Endothelial cell of umbilical vein (primary cell): ENCODE measurements around the gene XIRP1. TPM values are rescaled to one million over a fixed set of nuclear protein-coding genes. Genes with fewer than 3 reads are reported as not detected.
A peak's percentile ranks its signal among the peaks of the same experiment; 100 is the strongest.

ENCODE experiments used
- BruUV-seq: library from RNA; stranded (reverse); fragments of 400-500 nt; replicated peaks from 2 replicates; lab custom pipeline; 2021; lab: Mats Ljungman, UMichigan
- CTCF ChIA-PET: fragments of 300-600, 350-600 bp; sonication (Branson Sonifier 250); formaldehyde crosslinking; loops from one replicate; lab custom pipeline; 2021; ENCODE audit warnings: antibody characterized with exemption, inconsistent platforms; lab: Charles Lee
- POLR2A ChIA-PET: fragments of 300-600, 350-600 bp; sonication (Branson Sonifier 250); formaldehyde crosslinking; loops from one replicate; lab custom pipeline; 2021; ENCODE audit warnings: antibody characterized with exemption, inconsistent platforms; lab: Charles Lee
- DNase-seq: peaks from one replicate; pipeline ENCODE4 v3.0.0-alpha.2; 2011; ENCODE audit warnings: low read depth, low spot score
- FAIRE-seq: peaks from 2 replicates; lab custom pipeline; 2011; peaks lifted over from hg19 to GRCh38; lab: Jason Lieb, UNC
- H2AFZ ChIP-seq: 2 replicates; pipeline ENCODE4 v1.6.0; 2012; ENCODE audit warnings: low read depth, low read length, control low read depth, inconsistent platforms
- H3K27ac ChIP-seq: 2 replicates; pipeline ENCODE4 v1.5.1; 2011; ENCODE audit warnings: low read depth, mild to moderate bottlenecking, control low read depth, low read length, moderate library complexity; ENCODE audit not compliant: insufficient read depth
- H3K27me3 ChIP-seq, 2 experiments: 2 replicates each; pipeline versions ENCODE4 v1.6.0 to v1.6.1; 2011; ENCODE audit warnings: low read length in 2 of 2, mixed read lengths in 1 of 2; ENCODE audit not compliant: control insufficient read depth in 2 of 2, insufficient read depth in 2 of 2
- H3K36me3 ChIP-seq, 2 experiments: 2 replicates in 1 of 2; 3 replicates in 1 of 2; pipeline ENCODE4 v1.5.1; 2011; ENCODE audit warnings: low read length in 2 of 2, mild to moderate bottlenecking in 1 of 2, moderate library complexity in 1 of 2; ENCODE audit not compliant: control insufficient read depth in 2 of 2, insufficient read depth in 2 of 2; ENCODE audit errors: extremely low read depth in 1 of 2
- H3K4me1 ChIP-seq: 3 replicates; pipeline ENCODE4 v1.5.1; 2011; ENCODE audit warnings: mild to moderate bottlenecking, low read length; ENCODE audit not compliant: control insufficient read depth, insufficient read depth; ENCODE audit errors: extremely low read depth
- H3K4me2 ChIP-seq: 2 replicates; pipeline ENCODE4 v1.6.1; 2011; ENCODE audit warnings: low read length, control low read depth, mixed read lengths; ENCODE audit not compliant: insufficient read depth
- H3K4me3 ChIP-seq, 3 experiments: fragments of 200-600 bp in 1 of 3; sonication (generic), shearing (Covaris generic) in 1 of 3; replicated peaks in 1 of 3; 2 replicates each; pipeline ENCODE4 v1.5.1; 2011 to 2016; ENCODE audit warnings: control low read depth in 3 of 3, low read length in 3 of 3, mild to moderate bottlenecking in 2 of 3, inconsistent platforms in 1 of 3, low read depth in 1 of 3, moderate library complexity in 1 of 3; ENCODE audit not compliant: insufficient read depth in 1 of 3
- H3K79me2 ChIP-seq: 2 replicates; pipeline ENCODE4 v1.6.0; 2012; ENCODE audit warnings: low read length, inconsistent platforms; ENCODE audit not compliant: control insufficient read depth, insufficient read depth
- H3K9ac ChIP-seq: replicated peaks from 2 replicates; pipeline ENCODE3; 2011; ENCODE audit warnings: low read length, control low read depth; ENCODE audit not compliant: insufficient read depth; ENCODE audit errors: extremely low read depth
- H3K9me1 ChIP-seq: replicated peaks from 3 replicates; pipeline ENCODE4 v1.6.0; 2011; ENCODE audit warnings: mild to moderate bottlenecking, low read length; ENCODE audit not compliant: control insufficient read depth, insufficient read depth; ENCODE audit errors: extremely low read depth
- H3K9me3 ChIP-seq: replicated peaks from 2 replicates; pipeline ENCODE4 v1.5.1; 2012; ENCODE audit warnings: low read length, inconsistent platforms; ENCODE audit not compliant: control insufficient read depth, insufficient read depth
- H4K20me1 ChIP-seq: replicated peaks from 2 replicates; pipeline ENCODE3; 2011; ENCODE audit warnings: mild to moderate bottlenecking, low read length; ENCODE audit not compliant: control insufficient read depth, insufficient read depth; ENCODE audit errors: extremely low read depth
- EZH2 ChIP-seq: IDR thresholded peaks from 2 replicates; pipeline ENCODE4 v1.6.1; 2012; ENCODE audit warnings: borderline replicate concordance, low read depth, mild to moderate bottlenecking, moderate library complexity, low read length, inconsistent platforms; ENCODE audit not compliant: severe bottlenecking
- FOS ChIP-seq: IDR thresholded peaks from 2 replicates; pipeline ENCODE4 v1.6.1; 2011; ENCODE audit warnings: mild to moderate bottlenecking, low read length, moderate library complexity, borderline replicate concordance; ENCODE audit not compliant: insufficient read depth
- GATA2 ChIP-seq: IDR thresholded peaks from 2 replicates; pipeline ENCODE4 v1.7.0; 2011; ENCODE audit warnings: low read depth, mild to moderate bottlenecking, moderate library complexity, mixed read lengths, low read length; ENCODE audit not compliant: insufficient read length, insufficient read depth
- JUN ChIP-seq: IDR thresholded peaks from 2 replicates; pipeline ENCODE4 v1.6.1; 2011; ENCODE audit warnings: borderline replicate concordance, low read depth; ENCODE audit not compliant: insufficient read length, insufficient read depth
- MAX ChIP-seq: IDR thresholded peaks from 2 replicates; pipeline ENCODE4 v1.6.1; 2011; ENCODE audit not compliant: insufficient read depth, insufficient read length
- POLR2A ChIP-seq: IDR thresholded peaks from 2 replicates; pipeline ENCODE4 v1.6.1; 2012; ENCODE audit warnings: low read depth, mild to moderate bottlenecking, control low read depth, low read length
- POLR2AphosphoS5 ChIP-seq: IDR thresholded peaks from 2 replicates; pipeline ENCODE4 v1.6.1; 2012; ENCODE audit warnings: low read depth, mild to moderate bottlenecking, control low read depth, low read length, moderate library complexity; ENCODE audit not compliant: insufficient read depth
- dilution Hi-C: fragments of 300-500 bp; cut with MboI; formaldehyde crosslinking; loops from one replicate; pipeline ENCODE4 v1.15.0; 2019; ENCODE audit warnings: low sequenced_read_pairs; ENCODE audit not compliant: extremely low pct_ligation_motif_present
- intact Hi-C: fragments of 100-400 bp; cut with micrococcal nuclease; formaldehyde crosslinking; loops from one replicate; pipeline ENCODE4 v1.10.0; 2022
- polyA plus RNA-seq, 4 experiments: library from polyadenylated mRNA; depleted of rRNA in 3 of 4; stranded (reverse) in 3 of 4; unstranded in 1 of 4; fragments of >200 nt; gene quantifications; 2 replicates each; pipeline versions ENCODE4 v1.2.1 to v1.2.3, GENCODE V29; 2011 to 2012; ENCODE audit warnings: missing spikeins in 1 of 4
- total RNA-seq: library from RNA; stranded (reverse); gene quantifications from 2 replicates; pipeline ENCODE4 v1.2.3, GENCODE V29; 2021

The XIRP1 gene
- total and polyA plus RNA-seq, 2 donors (not counting 3 experiments of a cell fraction or from before 2014, with no cell fraction given), result not detected

GRCh38 chr3:39150803-39151631, 41.4 kb downstream of the XIRP1 start:
- dilution Hi-C loops, result no loop called here

More at GRCh38 chr3:39150803-39151631, 41.4 kb downstream of the XIRP1 start:
- Histone ChIP-seq H3K79me2 (peaks cover 52% of the 10 kb centered on the region), H3K9me1 (no peaks in the 10 kb centered on the region), H3K27ac (peak overlapping the region; percentile 94), H3K27me3 (no peaks in the 10 kb centered on the region), H3K9me3 (no peaks in the 10 kb centered on the region), H3K4me1 (peaks cover 59% of the 10 kb centered on the region), H3K4me2 (peak overlapping the region; percentile 69), H3K9ac (peak overlapping the region; percentile 90), H3K4me3 (peak overlapping the region in 2 of 3 experiments; percentile 64 to 96), H3K36me3 (peaks cover 3 to 4% of the 10 kb centered on the region in 2 experiments), H2AFZ (no peak overlapping the region), H4K20me1 (no peaks in the 10 kb centered on the region)
- peak; percentile 95 for DNase-seq
- CTCF ChIA-PET, result interaction anchor here (0.6 to 3.3 kb wide), 6 partner anchors 7 to 139 kb away, joined by 3 to 20 read pairs (median 4); no protein-coding TSS in a partner anchor
- TF ChIP-seq FOS (peak; percentile 96), EZH2 (no peak), MAX (no peak), JUN (peak; percentile 61), POLR2A (peak; percentile 79), GATA2 (peak; percentile 46), POLR2AphosphoS5 (peak; percentile 82)
- FAIRE-seq, result peak; percentile 99
- TSS peak; percentile 65 for BruUV-seq
- POLR2A ChIA-PET, result interaction anchor here (1.5 to 1.7 kb wide), 2 partner anchors 16 to 23 kb away, joined by 3 to 7 read pairs; no protein-coding TSS in a partner anchor
- intact Hi-C loops, result loop anchor here (1.0 kb wide), 1 partner anchor 27 kb away; no protein-coding TSS in a partner anchor
